SU-DHL-6 (cell line): ENCODE data around the gene GUK1.

Experiments
- H2AFZ ChIP-seq: fragments of 200-600 bp; sonication (generic); 2 replicates; pipeline ENCODE4 v1.6.1; 2014; ENCODE audit warnings: low read depth, mild to moderate bottlenecking, moderate library complexity, mixed read lengths, antibody characterized with exemption, low read length; ENCODE audit not compliant: severe bottlenecking
- H3F3A ChIP-seq: fragments of 200-600 bp; shearing (Covaris generic); 2 replicates; pipeline ENCODE4 v1.6.0; 2016; ENCODE audit warnings: antibody characterized with exemption, mild to moderate bottlenecking; ENCODE audit not compliant: insufficient read depth
- H3K27ac ChIP-seq: fragments of 200-600 bp; sonication (generic); 2 replicates; pipeline ENCODE4 v1.5.1; 2016; ENCODE audit warnings: low read depth, mild to moderate bottlenecking, low read length, moderate library complexity, mixed read lengths
- H3K27me3 ChIP-seq: fragments of 200-600 bp; sonication (generic), shearing (Covaris generic); 2 replicates; pipeline ENCODE4 v1.6.0; 2014; ENCODE audit warnings: mild to moderate bottlenecking, low read length
- H3K36me3 ChIP-seq: fragments of 200-600 bp; sonication (generic); 2 replicates; pipeline ENCODE4 v1.6.1; 2014; ENCODE audit warnings: mild to moderate bottlenecking, low read length, mixed read lengths
- H3K4me2 ChIP-seq: fragments of 300-600, 200-600 bp; shearing (Covaris generic), sonication (generic); 2 replicates; pipeline ENCODE4 v1.6.0; 2014; ENCODE audit warnings: low read length, low read depth, mild to moderate bottlenecking; ENCODE audit not compliant: poor library complexity, severe bottlenecking
- H3K4me3 ChIP-seq: fragments of 200-600 bp; sonication (generic); 2 replicates; pipeline ENCODE4 v1.5.1; 2014; ENCODE audit warnings: antibody characterized with exemption, low read length, mild to moderate bottlenecking, mixed read lengths; ENCODE audit not compliant: insufficient read depth, poor library complexity, severe bottlenecking
- H3K79me2 ChIP-seq: fragments of 200-600 bp; sonication (generic); 2 replicates; pipeline ENCODE4 v1.6.1; 2014; ENCODE audit warnings: mild to moderate bottlenecking, low read length, moderate library complexity; ENCODE audit not compliant: insufficient read depth
- H3K9ac ChIP-seq: fragments of 200-600 bp; sonication (generic); 2 replicates; pipeline ENCODE4 v1.7.0; 2014; ENCODE audit warnings: mild to moderate bottlenecking, low read length
- H3K9me2 ChIP-seq: fragments of 200-600 bp; sonication (generic); replicated peaks from 2 replicates; pipeline ENCODE4 v1.6.1; 2014; ENCODE audit warnings: low read length; ENCODE audit not compliant: insufficient read depth
- H3K9me3 ChIP-seq: fragments of 200-600 bp; sonication (generic); 2 replicates; pipeline ENCODE4 v1.6.1; 2014; ENCODE audit warnings: low read length, mixed read lengths; ENCODE audit not compliant: insufficient read depth
- H4K20me1 ChIP-seq: fragments of 200-600 bp; sonication (generic); 2 replicates; pipeline ENCODE4 v1.6.1; 2014; ENCODE audit warnings: low read depth, mild to moderate bottlenecking, antibody characterized with exemption, low read length, moderate library complexity, mixed read lengths
- CTCF ChIP-seq: fragments of 200-600 bp; sonication (generic); IDR thresholded peaks from one replicate; pipeline ENCODE4 v1.5.1; 2017; ENCODE audit warnings: antibody characterized with exemption, mild to moderate bottlenecking, low read length, moderate library complexity; ENCODE audit not compliant: insufficient read depth, poor library complexity, severe bottlenecking
- EZH2phosphoT487 ChIP-seq: fragments of 200-600 bp; sonication (generic), shearing (Covaris generic); conservative IDR thresholded peaks from 2 replicates; pipeline ENCODE4 v1.6.1; 2018; ENCODE audit warnings: mild to moderate bottlenecking, antibody characterized with exemption, low read length, moderate library complexity, mixed read lengths

Gene GUK1

GRCh38 chr1:228139931-228140723 lies at the start of gene GUK1:
Gene GUK1 (plus strand): TSS chr1:228140279. CDS start chr1:228140303, 24 bp downstream.
- Histone ChIP-seq H3K4me3 (peak within 1 kb of the TSS; percentile 94), H3K27me3 (no peaks in the 10 kb centered on the region), H3F3A (peaks cover 9% of the 10 kb centered on the region), H3K9me3 (no peaks in the 10 kb centered on the region), H3K79me2 (peaks cover 49% of the 10 kb centered on the region), H3K4me2 (peak within 1 kb of the TSS; percentile 89), H3K27ac (peak within 1 kb of the TSS; percentile 80), H3K9me2 (no peaks in the 10 kb centered on the region), H2AFZ (peak within 1 kb of the TSS; percentile 96), H3K36me3 (no peaks in the 10 kb centered on the region), H4K20me1 (no peaks in the 10 kb centered on the region; the same call in 1 of the 2 replicates), H3K9ac (peak within 1 kb of the TSS; percentile 89)
- TF ChIP-seq EZH2phosphoT487 = no peak
- TF ChIP-seq CTCF = no peak

GRCh38 chr1:228090613-228091081 lies 49.4 kb upstream of the GUK1 start:
- Histone ChIP-seq H3K79me2 (peaks cover 100% of the 10 kb centered on the region), H3F3A (no peaks in the 10 kb centered on the region), H3K9me2 (no peaks in the 10 kb centered on the region), H3K36me3 (peaks cover 37% of the 10 kb centered on the region), H3K27ac (no peak overlapping the region), H3K27me3 (no peaks in the 10 kb centered on the region), H3K9me3 (peaks cover 20% of the 10 kb centered on the region; the same call in 1 of the 2 replicates), H2AFZ (no peak overlapping the region), H3K4me3 (no peak overlapping the region), H3K9ac (no peak overlapping the region), H4K20me1 (peaks cover 40% of the 10 kb centered on the region), H3K4me2 (no peak overlapping the region)
- no peak for TF ChIP-seq EZH2phosphoT487
- TF ChIP-seq CTCF = no peak

- Histone ChIP-seq H3K4me2 (no peak overlapping the region), H3K9me2 (no peaks in the 10 kb centered on the region), H3K27ac (no peak overlapping the region), H2AFZ (no peak overlapping the region), H3K79me2 (peaks cover 100% of the 10 kb centered on the region), H3F3A (no peaks in the 10 kb centered on the region), H3K4me3 (no peak overlapping the region), H3K9me3 (peaks cover 20% of the 10 kb centered on the region; the same call in 1 of the 2 replicates), H3K9ac (no peak overlapping the region), H3K36me3 (peaks cover 37% of the 10 kb centered on the region), H4K20me1 (peaks cover 40% of the 10 kb centered on the region), H3K27me3 (no peaks in the 10 kb centered on the region)
- TF ChIP-seq EZH2phosphoT487 (no peak), CTCF (no peak)
These were observed 49.0 kb upstream of the GUK1 start for GRCh38 chr1:228091084-228091483.
